Coronary artery (tissue), 2 donors: Measurements from ENCODE around the gene GOLGB1.
A peak's percentile ranks its signal among the peaks of the same experiment; 100 is the strongest.

ENCODE experiments used
- DNase-seq: peaks from one replicate; pipeline ENCODE4 v3.0.0-alpha.2; 2017; ENCODE audit warnings: low spot score
- H3K27ac ChIP-seq, 2 donors: fragments of 200-600 bp; sonication (generic); one replicate each; pipeline ENCODE4 v1.5.1; 2016 to 2019
- H3K4me3 ChIP-seq: fragments of 200-600 bp; sonication (generic); 2 replicates; pipeline ENCODE4 v1.5.1; 2016; ENCODE audit warnings: mild to moderate bottlenecking, moderate library complexity
- CTCF ChIP-seq: fragments of 200-600 bp; sonication (generic); IDR thresholded peaks from one replicate; pipeline ENCODE4 v1.5.1; 2019; ENCODE audit warnings: antibody characterized with exemption

The GOLGB1 gene

DNA sequence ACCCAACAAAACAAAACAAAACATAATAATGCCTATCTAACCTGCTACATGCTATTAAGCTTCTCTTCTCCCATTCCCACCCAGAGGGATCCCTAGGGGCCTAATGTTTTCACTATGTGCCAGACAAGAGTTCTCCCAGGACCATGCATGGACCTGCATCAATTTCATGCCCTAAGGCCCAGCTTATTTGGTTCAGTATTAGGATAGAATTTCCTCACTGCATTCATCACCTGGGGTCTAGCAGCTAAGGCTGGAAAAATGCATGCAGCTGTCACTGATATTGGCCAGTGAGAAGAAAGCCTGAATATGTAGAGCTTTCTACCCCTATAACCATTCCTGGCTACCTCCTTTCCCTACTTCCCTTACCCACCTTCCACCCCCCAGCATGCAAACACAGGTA is 86.8 kb downstream of the GOLGB1 start:
- Histone ChIP-seq H3K27ac (no peak overlapping the region), H3K4me3 (no peak overlapping the region)
- DNase-seq, result no peak
- no peak for TF ChIP-seq CTCF

DNA sequence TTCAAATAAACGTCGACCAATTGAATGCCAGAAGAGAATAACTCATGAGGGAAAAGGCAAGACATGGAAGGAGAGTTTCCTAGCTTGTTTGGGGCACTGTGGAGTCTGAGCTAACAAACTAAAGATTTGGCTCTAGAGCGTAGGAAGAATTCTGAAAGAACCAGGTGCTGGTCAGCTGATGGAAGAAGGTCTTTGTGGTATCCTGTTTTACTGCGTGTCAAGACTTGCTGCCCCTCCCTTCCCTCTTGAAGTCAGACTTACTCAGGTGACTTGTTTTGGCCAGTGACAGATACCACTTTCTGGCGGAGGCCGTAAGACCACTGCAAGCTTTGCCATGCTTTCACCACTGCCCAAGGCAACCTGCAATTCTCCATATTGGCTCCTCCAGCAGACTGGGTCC is 88.2 kb downstream of the GOLGB1 start:
- Histone ChIP-seq H3K27ac (peak overlapping the region in 1 of 2 donors; percentile 74), H3K4me3 (no peak overlapping the region)
- no peak for DNase-seq
- no peak for TF ChIP-seq CTCF

DNA sequence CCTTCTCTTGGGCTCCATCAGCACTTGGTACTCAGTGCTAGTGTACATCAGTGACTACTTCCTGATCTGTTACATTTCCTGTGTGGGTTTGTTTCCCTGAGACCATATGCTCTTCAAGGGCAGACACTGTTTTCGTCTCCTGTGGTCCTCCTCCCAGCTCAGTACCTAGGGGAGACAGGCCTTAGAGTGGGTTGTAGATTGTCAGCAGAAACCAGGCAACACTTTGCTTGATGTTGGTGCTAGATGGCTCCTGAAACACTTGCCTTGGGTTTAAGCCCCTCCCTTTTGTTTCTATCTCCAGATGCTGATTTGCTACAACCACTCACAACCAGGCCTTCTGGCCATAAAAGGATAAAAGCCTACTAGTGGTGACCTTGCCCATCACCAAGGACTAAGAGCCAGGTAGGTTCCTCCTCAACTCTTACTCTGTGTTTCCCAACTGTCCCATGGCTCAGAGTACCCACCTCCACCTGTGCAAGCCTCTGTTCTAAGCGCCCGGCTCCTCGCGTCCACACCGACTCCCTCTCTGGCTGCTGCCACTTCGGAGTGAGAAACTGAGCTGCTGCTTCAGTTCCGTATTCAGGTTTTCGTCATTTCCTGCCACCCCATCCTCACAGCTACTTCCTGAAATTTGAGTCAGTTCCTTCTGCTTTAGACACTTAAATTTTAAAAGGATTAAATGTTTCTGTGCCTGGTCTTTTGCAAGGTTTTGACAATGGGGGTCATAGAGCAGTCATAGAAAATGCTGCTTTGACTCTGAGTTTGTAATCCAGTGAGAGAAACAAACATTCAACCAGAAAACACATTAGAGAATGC is 89.0 kb downstream of the GOLGB1 start, which contains the start of gene HCLS1:
HCLS1 (minus strand) TSS at position 548 of the 816 bp plus-strand sequence. CDS start 2,556 bp downstream, outside the sequence.
- TF ChIP-seq CTCF, result no peak

DNA sequence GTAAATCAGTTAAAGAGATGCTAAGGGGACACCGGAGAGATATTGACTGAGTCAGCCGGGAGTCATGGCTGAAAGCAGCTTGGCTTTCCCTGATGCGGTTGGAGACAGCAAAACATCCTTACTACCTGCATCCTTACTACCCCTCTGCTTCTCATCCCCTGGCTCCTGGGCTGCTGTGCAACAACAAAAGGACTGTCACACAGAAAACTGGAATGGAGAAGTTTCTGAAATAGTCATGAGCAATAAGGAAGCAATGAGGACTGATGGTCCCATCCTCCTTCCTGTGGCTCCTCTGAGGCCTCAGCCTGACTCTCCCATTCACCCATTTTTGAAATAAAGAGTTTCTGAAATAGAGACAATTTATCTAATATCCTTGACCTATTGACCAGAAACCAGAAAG is 90.0 kb downstream of the GOLGB1 start:
- TF ChIP-seq CTCF, result no peak
- DNase-seq, result no peak
- H3K4me3 ChIP-seq, result peak overlapping the region; percentile 57
- peak overlapping the region in 1 of 2 donors; percentile 74 for H3K27ac ChIP-seq

More for the DNA sequence above, 89.0 kb downstream of the GOLGB1 start, which contains the start of gene HCLS1:
- no peak for DNase-seq
- H3K27ac ChIP-seq, result peak within 1 kb of the TSS in 1 of 2 donors; percentile 74
- H3K4me3 ChIP-seq, result peak within 1 kb of the TSS; percentile 57

DNA sequence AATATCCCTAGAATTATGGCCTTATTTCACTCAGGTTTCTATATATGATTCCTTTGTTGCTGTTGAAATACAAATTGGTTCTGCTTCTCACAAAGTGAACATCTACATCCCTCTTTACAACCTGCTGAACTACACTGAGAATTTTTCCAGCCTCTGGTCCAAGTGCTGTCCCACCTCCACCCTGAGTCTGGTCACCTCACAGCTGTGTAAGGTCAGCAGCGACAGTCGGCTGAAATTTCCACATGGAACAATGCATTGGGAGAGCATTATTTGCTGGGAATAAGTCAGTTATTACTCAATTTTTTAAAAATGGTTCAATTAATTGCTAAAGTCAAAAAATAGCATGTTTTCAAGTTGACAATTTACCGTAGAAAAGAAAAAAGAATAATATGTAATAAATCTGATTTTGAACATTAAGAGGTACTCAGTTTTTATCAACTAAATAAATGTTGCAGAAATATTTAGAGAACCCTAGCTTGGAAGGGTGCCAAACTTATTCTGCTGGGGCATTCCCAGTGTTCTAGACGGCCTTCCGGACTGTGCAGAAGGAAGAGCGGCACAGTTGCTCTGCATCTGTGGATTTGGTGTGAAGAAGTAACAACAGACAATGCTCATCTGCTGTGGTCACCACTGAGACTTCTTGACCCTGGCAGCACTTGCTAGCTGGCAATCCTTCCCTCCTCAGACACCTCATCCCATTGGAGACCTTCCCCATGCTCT is 90.7 kb downstream of the GOLGB1 start:
- TF ChIP-seq CTCF, result no peak
- peak overlapping the region; percentile 39 for H3K4me3 ChIP-seq
- peak overlapping the region in 1 of 2 donors; percentile 74 for H3K27ac ChIP-seq
- no peak for DNase-seq

DNA sequence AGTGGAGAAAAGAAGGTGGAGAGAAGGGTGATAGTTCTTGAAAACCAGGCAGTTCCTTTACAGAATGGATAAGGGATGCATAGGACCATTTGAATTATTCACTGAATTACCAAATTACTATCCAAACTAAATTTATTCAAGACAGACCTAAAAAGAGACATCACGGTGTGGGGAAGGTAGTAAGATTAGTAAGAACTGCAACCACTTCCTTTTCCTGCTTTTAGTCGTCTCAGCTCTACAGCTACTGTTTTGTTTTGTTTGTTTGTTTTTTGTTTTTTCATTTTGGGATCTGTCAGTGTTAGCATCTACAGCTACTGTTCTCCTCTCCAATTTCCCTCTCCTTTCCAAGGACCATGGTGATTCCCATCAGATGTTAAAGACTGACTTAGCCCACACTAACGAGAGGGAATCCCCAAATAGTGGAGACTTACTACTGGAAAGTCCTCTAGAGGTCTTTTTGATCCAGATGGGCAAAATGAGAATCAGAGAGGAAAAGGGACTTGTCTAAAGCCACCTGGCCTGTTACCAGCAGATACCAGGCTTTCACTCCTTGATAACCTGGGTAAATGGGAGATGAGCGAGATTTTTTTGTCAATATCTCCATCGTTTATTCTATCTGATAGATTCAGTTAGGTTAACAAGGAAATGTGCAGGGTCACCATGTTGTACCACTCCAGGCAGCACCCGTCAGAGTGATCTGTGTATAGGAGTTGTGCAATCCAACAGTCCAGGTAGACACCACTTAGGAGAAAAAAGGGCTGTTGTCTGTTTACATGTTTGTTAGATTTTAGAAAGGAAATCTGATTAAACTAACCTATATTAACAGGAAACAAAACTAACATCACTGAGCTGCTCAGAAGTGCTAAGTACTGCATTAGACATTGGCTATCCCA is 94.8 kb downstream of the GOLGB1 start:
- Histone ChIP-seq H3K4me3 (no peak overlapping the region), H3K27ac (no peak overlapping the region)
- no peak for TF ChIP-seq CTCF
- DNase-seq, result no peak
